Measurements from ENCODE around the gene ANK2.

- TF ChIP-seq, protein P1, sequence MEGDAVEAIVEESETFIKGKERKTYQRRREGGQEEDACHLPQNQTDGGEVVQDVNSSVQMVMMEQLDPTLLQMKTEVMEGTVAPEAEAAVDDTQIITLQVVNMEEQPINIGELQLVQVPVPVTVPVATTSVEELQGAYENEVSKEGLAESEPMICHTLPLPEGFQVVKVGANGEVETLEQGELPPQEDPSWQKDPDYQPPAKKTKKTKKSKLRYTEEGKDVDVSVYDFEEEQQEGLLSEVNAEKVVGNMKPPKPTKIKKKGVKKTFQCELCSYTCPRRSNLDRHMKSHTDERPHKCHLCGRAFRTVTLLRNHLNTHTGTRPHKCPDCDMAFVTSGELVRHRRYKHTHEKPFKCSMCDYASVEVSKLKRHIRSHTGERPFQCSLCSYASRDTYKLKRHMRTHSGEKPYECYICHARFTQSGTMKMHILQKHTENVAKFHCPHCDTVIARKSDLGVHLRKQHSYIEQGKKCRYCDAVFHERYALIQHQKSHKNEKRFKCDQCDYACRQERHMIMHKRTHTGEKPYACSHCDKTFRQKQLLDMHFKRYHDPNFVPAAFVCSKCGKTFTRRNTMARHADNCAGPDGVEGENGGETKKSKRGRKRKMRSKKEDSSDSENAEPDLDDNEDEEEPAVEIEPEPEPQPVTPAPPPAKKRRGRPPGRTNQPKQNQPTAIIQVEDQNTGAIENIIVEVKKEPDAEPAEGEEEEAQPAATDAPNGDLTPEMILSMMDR (IDR thresholded peaks at IDR 0.05) = no peak
- no peak for TF ChIP-seq POLR2A (IDR thresholded peaks at IDR 0.05)
Measured at GRCh38 chr4:113159942-113160545, 110.6 kb downstream of the ANK2 start.
